ENCODE data around the gene DALRD3.
"Not testable (repeated sequence)": the region's sequence is repeated elsewhere in the genome, so short reads cannot be mapped to it uniquely, and the experiment has no call there.

DALRD3 gene

DNA sequence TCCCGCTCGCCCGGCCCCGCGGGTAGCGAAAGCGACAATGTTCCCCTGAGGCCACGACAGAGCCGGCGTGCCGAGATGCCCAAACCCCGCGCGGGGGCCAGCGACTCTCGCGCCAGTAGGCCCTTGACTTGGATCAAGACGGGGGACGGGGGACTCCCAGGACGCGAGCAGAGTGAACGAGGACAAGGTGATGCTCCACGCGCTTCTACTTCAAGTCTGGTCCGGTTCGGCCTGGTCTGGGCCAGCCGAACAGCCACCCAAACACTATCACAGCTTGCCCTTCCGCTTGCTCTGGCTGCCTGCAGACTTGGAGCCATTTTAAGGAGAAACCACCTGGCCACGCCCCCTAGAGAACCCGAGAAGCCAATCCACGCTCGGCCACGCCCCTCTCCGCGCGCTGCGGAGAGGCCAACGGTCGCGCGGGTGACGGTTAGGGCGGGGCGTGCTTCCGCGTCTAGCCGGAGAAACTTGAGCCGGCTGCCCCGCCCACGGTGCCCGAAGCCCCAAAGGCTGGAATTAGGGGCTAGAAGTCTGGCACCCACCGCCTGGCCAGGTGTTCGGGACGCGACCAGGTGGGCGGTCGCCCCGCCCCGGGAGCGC lies 2.9 kb upstream of the DALRD3 start:
- DNase-seq (ENCODE audit: low read depth), result peak; percentile 98

DNA sequence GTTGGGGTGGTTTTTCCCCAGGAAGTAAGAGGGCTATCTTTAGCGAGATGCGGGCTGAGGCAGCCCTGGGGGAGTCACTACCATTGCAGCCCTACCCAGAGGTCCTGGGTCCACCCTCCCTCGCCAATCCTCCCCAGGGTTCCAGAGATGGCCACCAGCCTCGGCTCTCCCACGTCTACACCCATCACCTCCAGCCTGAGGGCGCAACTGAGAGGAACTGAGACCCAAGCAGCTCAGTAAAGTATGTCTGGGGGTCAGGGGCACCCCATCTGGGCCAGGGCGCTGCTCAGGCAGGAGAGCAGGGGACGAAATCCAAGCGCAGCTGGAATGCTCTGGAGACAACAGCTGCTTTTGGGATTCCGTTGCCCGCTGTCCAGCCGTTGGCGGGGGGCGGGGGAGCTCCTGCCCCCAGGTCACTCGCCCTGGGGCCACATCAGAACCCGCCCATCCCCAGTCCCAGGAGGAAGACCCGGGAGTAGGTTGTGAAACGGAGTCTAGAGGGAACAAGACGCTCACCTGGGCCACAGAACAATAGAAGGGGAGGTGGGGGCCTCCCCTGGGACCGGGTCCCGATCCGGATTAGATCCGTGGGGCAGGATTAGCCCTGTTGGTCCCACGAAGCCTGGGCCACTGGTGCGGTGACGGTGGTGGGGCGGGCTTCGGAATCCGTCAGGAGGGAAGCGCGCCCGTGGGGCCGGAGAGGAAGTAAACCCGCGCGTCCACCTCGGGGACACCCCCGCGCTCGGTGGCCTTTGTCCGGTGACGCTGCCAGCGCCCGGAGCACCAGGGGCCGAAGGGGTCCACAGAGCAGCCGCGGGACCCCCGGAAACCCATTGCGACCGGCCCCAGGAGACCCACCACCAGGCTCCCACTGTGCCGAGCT lies 2.2 kb upstream of the DALRD3 start:
- no peak for DNase-seq (ENCODE audit: low read depth)

DNA sequence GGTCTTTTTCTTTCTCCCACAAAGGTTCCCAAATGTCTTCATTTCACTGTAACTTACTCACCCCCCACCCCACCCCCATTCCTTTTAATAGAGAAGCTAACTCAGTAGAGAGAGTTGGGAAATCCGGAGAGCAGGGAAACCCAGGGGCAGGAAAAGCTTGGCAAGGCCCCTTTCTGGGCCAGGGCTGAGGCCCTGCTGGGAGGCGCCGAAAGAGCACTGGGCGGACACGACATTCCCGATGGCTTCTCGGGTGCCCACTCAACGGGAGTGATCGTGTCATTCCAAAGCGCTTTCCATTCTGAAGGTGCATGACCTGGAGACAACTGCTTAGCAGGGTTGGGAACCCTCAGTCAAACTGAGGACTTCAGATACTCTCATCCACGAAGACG lies 1.6 kb upstream of the DALRD3 start:
- no peak for DNase-seq (ENCODE audit: low read depth)

DNA sequence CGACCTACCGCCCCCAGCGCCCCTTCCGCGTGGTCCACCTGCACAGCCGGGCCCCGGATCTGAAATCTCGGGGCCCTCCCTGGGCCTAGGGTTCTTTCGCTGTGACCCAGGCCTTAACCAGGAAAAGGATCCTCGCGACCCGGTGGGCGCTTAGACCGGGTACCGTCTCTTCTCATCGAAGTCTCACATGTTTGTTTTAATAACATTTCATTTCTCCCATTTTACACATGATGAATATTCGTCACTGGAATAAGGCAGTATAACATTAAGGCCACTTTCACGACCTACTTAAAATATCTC lies 277 bp upstream of the DALRD3 start:
- DNase-seq (ENCODE audit: low read depth), result no peak

DNA sequence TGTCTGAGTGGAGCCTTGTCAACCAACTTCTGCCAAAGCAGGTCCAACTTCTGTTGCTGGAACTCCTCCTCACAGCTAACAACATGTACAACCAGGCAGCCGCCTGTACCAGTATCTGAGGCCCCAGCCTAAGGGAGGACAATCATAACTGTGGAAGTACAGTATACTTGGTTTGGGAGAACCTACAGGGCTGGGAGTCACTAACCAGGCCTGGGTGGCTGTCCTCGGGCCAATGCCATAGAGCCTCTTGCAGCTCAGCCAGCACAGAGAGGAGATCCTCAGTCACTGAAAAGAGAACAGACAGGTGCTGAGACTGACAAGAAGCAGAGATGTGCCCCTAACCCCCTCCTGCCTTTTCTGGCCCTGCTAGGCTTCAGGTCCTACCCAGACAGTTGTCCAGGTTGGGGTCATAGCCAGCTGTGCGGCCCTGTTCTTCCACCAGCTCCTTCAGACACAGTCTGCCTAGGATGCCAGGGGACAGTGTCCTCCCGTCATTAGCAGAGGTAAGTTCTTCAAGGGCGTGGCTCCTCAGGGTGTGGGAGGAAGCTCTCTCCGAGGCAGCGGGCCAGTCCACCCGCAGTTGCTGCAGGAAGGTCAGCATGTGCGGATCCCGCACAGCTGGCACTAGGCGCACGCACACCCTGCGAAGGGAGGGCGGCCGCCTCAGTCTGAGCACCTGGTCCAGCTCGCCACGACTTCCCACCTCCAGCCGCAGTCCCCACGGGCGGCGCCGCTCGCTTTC lies 980 bp downstream of the DALRD3 start:
- no peak for DNase-seq (ENCODE audit: low read depth)

DNA sequence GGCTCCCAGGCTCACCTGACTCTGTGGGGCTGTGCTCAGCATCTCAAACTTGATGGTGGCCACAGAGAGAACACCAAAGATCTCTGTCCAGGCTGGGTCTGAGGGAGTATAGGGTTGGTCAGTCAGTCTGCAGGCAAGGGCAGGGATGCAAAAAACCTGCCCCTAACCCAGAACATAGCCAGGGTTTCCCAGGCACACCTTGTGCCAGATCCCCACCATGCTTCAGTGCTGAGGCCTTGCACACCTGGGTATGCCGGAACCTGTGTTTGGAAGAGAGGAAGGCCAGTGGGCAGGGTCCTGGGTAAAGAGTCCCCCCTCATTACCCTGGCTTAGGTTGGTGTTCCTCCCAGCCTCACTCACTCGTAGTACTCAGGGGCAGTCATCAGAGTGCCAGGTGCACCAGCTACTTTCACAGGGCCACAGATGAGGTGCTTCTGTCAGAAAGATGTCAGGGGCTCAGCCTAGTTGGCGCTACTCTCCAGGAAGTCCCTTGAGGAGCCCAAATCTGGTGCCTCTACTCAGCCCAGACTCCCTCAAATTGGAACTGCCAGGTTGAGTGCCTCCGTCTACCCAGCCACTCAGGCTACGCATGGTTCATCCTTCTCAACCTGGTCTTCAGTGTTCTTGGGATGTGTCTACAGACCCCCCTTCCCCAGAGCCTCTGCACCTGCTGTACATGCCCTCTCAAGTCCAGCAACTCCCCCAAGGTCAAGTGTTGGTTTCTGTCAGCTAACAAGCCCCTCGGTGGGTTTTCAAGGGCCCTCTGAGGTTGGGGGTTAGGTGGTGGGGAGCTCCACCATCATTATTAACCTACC lies 1.8 kb downstream of the DALRD3 start:
- no peak for DNase-seq (ENCODE audit: low read depth)

DNA sequence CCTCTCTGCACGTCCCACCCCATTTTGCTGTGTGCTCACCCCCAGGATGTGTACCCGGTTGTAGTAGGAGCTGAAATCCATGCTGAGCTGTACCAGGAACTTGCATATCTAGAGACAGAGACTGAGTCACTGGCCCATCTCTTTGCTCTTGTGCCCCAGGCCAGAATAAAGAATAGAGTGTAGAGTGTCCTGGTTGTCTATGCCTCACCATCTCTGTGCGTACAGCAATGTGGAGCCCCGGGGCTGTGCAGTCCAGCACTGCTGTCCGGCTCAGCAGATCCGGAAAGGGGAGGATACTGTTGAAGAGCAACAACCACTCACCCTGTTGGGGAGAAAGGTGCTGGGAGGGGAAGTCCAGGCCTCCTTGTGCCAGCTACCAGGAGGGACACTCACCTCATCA lies 2.6 kb downstream of the DALRD3 start:
- DNase-seq (ENCODE audit: low read depth), result no peak

DNA sequence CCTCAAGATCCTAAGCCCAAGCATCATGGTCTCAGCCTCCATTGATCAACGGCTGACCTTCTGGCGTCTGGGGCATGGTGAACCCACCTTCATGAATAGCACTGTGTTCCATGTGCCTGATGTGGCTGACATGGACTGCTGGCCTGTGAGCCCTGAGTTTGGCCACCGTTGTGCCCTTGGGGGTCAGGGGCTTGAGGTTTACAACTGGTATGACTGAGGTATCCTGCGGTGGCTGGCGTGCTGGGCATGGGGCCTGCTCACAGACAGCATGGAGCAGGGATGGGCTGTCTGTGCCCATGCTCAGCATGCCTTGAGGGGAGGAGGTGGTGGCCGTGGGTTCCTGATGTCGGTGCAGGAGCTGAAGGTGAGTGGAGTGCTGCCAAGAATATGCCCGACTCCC lies 3.3 kb downstream of the DALRD3 start:
- no peak for DNase-seq (ENCODE audit: low read depth)

DNA sequence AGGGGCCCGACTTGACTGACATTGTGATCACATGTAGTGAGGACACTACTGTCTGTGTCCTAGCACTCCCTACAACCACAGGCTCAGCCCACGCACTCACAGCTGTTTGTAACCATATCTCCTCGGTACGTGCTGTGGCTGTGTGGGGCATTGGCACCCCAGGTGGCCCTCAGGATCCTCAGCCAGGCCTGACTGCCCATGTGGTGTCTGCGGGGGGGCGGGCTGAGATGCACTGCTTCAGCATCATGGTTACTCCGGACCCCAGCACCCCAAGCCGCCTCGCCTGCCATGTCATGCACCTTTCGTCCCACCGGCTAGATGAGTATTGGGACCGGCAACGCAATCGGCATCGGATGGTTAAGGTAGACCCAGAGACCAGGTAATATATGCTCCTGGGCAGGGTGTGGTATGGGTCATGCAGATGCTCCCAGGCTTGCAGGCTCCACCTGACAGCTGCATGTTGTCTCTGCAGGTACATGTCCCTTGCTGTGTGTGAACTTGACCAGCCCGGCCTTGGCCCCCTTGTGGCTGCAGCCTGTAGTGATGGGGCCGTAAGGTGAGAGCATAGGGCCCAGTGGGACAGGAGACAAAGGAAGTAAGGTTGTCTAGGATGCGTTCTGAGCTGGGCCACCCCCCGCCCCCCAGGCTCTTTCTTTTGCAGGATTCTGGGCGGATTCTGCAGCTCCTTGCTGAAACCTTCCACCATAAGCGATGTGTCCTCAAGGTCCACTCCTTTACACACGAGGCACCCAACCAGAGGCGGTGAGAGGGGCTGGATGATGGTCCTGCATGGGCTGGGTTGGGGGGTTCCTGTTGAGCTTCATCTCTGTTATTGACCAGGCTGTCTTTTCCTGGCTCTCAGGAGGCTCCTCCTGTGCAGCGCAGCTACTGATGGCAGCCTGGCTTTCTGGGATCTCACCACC lies 4.4 kb downstream of the DALRD3 start:
- DNase-seq (ENCODE audit: low read depth), result no peak

DNA sequence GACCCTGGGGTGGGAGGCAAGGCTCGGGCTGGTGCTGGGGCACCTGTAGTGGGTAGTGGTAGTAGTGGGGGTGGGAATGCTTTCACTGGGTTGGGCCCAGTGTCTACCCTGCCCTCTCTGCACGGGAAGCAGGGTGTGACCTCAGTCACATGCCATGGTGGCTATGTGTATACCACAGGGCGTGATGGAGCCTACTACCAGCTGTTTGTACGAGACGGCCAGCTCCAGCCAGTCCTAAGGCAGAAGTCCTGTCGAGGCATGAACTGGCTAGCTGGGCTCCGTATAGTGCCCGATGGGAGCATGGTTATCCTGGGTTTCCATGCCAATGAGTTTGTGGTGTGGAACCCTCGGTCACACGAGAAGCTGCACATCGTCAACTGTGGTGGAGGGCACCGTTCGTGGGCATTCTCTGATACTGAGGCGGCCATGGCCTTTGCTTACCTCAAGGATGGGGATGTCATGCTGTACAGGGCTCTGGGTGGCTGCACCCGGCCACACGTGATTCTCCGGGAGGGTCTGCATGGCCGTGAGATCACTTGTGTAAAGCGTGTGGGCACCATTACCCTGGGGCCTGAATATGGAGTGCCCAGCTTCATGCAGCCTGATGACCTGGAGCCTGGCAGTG lies 5.2 kb downstream of the DALRD3 start:
- DNase-seq (ENCODE audit: low read depth), result no peak

DNA sequence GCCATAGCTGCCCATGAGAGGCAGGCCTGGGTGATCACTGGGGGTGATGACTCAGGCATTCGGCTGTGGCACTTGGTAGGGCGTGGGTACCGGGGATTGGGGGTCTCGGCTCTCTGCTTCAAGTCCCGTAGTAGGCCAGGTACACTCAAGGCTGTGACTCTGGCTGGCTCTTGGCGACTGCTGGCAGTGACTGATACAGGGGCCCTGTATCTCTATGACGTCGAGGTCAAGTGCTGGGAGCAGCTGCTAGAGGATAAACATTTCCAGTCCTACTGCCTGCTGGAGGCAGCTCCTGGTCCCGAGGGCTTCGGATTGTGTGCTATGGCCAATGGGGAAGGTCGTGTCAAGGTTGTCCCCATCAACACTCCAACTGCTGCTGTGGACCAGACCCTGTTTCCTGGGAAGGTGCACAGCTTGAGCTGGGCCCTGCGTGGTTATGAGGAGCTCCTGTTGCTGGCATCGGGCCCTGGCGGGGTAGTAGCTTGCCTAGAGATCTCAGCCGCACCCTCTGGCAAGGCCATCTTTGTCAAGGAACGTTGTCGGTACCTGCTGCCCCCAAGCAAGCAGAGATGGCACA lies 5.9 kb downstream of the DALRD3 start:
- DNase-seq (ENCODE audit: low read depth), result no peak

DNA sequence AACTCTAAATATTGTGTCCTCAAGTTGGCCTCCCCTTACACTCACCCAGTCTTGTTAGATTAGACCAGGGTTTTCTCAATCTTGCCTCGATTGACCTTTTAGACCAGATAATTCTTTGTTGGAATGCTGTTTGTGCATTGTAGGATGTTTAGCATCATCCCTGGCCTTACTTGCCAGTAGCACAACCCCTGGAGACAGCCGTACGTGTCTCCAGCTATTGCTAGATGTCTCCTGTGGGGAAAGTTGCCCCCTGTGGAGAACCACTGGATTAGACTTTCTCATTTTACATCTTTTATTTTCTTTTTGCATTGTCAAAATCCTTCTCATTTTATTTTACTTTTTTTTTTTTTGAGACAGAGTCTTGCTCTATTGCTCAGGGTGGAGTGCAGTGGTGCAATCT lies 9.0 kb downstream of the DALRD3 start:
- no peak for DNase-seq (ENCODE audit: low read depth)

DNA sequence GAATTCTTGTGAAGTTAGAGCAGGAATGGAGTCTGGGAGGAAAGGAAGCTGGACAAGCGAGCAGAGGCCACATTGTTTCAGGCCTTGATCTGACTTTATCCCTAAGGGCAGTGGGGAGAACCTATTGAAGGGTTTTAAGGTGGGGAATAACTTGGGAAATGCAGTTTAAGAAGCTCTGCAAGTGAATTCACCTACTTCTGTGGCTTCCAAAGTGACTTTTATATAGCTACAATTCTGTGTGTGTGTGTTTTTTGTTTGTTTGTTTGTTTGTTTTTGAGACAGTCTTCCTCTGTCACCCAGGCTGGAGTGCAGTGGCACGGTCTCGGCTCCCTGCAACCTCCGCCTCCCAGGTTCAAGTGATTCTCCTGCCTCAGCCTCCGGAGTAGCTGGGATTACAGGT lies 9.8 kb downstream of the DALRD3 start:
- DNase-seq (ENCODE audit: low read depth), result not testable (repeated sequence)

DNA sequence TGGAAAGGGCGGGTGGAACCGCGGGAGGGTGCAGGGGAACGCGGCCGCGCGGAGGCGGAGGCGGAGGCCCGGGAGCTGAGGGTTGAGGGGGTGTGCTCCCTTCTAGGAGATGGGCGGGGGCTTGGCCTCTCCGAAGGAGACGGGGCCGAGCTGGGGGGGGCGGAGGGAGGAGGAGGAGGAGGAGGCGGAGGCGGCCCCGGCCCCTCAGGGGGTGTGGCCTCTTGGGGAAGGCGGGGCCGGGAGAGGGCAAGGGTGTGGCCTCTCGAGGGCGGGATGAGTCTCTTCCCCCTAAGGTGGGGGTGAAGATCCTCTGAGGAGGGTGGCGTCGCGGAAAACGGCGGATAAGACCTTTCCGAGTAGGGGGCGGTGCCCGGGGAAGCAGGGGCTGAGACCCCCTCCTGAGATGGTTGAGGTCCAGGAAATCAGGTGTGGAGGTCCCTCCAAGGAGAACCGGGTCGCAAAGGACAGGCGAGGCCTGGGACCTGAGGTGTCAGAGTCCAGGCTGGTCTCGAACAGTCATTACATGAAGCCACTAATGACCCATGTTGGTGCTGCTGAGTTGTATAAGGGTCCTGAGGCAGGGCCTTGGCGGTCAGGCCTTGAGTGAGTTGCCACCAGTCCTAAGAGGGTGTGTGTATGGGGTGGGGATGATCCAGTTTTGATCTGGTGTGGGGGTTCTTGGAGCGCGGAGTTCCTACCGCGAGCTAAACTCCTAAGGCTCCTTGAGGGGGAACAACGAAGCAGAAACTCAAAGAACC lies 10.4 kb downstream of the DALRD3 start:
- peak; percentile 70 for DNase-seq (ENCODE audit: low read depth)

DNA sequence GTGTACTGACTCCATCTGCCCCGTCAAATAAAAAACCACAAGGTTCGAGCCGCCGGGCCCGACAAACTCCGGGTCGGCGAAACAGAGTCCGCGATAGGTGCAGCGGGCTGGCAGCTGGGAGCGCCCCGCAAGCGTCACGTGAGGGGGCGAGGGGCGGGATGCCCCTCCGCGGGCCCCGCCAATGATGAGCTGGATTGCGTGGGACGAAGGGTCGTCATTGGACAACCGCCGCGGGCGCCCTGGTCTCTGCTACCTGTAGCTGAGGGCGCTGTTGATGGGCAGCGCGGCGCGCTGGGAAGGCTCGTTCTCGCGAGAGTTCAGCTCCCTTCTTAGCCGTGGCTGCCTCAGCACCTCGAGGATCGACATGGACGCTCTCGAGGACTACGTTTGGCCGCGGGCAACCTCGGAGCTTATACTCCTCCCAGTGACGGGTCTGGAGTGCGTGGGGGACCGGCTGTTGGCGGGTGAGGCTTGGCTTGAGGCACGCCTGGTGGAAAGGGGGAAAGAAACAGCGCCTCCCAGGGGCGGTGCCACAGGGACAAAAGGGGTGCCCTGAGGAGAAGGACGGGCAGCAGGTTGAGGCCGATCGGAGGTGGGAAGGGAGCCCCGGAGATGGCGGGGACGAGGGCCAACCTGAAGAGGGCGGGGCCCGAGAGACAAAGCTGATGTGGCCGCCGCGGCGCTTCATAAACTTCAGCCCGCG lies 11.2 kb downstream of the DALRD3 start, which contains the start of gene WDR6:
WDR6 (plus strand) TSS at position 324 of the 703 bp plus-strand sequence; CDS start at position 365, 41 bp downstream.
- peak; percentile 87 for DNase-seq (ENCODE audit: low read depth)

DNA sequence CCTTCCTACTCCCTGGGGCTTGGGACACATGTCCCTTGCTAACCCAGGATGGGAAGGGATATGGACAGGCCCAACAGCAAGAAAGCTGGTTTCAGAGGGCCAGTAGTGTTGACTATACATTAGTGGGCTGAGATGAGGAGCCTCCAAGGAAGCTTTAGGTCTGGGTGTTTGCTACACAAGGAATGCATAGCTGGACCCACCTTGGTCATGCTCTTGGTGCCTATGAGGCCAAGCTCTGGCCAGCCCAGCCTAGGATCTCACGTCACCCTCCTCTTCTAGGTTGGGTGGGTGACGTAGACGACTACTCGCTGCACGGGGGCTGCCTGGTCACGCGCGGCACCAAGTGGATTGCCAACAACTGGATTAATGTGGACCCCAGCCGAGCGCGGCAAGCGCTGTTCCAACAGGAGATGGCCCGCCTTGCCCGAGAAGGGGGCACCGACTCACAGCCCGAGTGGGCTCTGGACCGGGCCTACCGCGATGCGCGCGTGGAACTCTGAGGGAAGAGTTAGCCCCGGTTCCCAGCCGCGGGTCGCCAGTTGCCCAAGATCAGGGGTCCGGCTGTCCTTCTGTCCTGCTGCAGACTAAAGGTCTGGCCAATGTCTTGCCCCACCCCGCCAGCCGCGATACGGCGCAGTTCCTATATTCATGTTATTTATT lies 11.8 kb downstream of the DALRD3 start:
- DNase-seq (ENCODE audit: low read depth), result no peak

DNA sequence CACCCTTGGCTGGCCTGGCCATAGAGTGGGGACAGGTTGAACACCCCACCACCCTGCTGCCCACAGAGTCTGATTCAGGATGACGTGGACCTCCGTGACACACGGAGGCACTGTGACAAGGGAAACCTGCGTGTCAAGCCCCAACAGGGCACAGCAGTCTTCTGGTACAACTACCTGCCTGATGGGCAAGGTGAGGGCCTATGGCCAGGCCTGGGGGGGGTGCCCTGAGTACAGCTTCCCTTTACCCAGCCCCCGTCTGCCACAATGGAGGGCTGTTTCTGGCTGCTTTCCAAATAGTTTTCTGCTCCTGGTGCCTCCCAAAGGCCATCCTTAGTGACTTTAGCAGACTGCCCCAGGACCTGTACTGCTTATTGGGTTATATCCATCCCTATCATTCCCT lies 12.4 kb downstream of the DALRD3 start:
- no peak for DNase-seq (ENCODE audit: low read depth)

DNA sequence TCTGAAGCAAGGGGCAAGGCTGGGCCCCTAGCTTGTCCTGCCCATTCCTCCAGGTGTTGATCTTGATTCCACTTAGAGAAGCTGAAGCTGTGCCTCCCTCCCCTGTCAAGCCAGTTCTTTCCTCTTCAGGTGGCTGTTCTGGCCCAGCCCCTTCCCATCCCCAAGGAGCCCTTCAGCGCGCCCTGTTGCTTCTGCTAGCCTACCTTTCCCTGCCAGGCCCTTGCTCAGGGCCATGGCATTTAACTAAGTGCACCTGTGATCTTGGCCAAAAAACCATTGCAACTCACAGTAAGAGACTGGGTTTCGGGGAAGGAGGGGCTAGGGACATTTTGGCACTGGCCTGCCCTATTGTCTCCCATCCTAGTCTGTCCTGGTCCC lies 13.1 kb downstream of the DALRD3 start:
- DNase-seq (ENCODE audit: low read depth), result no peak

All from stimulated activated CD8-positive, alpha-beta memory T cell treated with anti-CD3 and anti-CD28 coated beads, Interleukin-15, amount 100 ng/mL, for 1 hour (primary cell).